Upper lobe of left lung (tissue), 6 donors: ENCODE measurements around the gene SV2C. TPM values are rescaled to one million over a fixed set of nuclear protein-coding genes. Genes with fewer than 3 reads are reported as not detected.
"Not testable (repeated sequence)": the region's sequence is repeated elsewhere in the genome, so short reads cannot be mapped to it uniquely, and the experiment has no call there.

Experiments
- ATAC-seq, 2 donors: fragments of 200-7000 bp; cut with Tn5 transposase; one replicate each; pipeline ENCODE4 v1.9.1; 2022; ENCODE audit warnings: mild to moderate bottlenecking in 2 of 2, moderate library complexity in 2 of 2; ENCODE audit not compliant: low FRiP score in 2 of 2
- DNase-seq, 2 donors: peaks; one replicate each; pipeline ENCODE4 v3.0.0-alpha.2; 2019 to 2020
- H3K27ac ChIP-seq, 4 donors: fragments of 200-600 bp; sonication (generic); one replicate each; pipeline ENCODE4 v1.5.1; 2016 to 2019
- H3K27me3 ChIP-seq, 4 donors: fragments of 200-600 bp; sonication (generic); one replicate each; pipeline ENCODE4 v1.5.1; 2017 to 2019
- H3K36me3 ChIP-seq, 4 donors: fragments of 200-600 bp; sonication (generic); one replicate each; pipeline ENCODE4 v1.5.1; 2016 to 2019
- H3K4me1 ChIP-seq, 4 donors: fragments of 200-600 bp; sonication (generic); one replicate each; pipeline ENCODE4 v1.5.1; 2018 to 2019
- H3K4me3 ChIP-seq, 4 donors: fragments of 200-600 bp; sonication (generic); one replicate each; pipeline ENCODE4 v1.5.1; 2017 to 2019; ENCODE audit warnings: mild to moderate bottlenecking in 2 of 4, moderate library complexity in 1 of 4
- H3K9me3 ChIP-seq, 4 donors: fragments of 200-600 bp; sonication (generic); one replicate each; pipeline ENCODE4 v1.5.1; 2018 to 2019
- CTCF ChIP-seq, 6 experiments: fragments of 450-650 bp in 4 of 6; fragments of 200-600 bp in 2 of 6; sonication (generic) in 2 of 6; IDR thresholded peaks; one replicate each; pipeline ENCODE4 v1.5.1; 2016 to 2019; ENCODE audit warnings: antibody characterized with exemption in 6 of 6
- EP300 ChIP-seq, 4 donors: sonication (generic); formaldehyde crosslinking; IDR thresholded peaks; one replicate each; pipeline ENCODE4 v1.5.1; 2017; ENCODE audit warnings: antibody characterized with exemption in 4 of 4, control low read depth in 2 of 4
- POLR2A ChIP-seq, 4 donors: fragments of 450-650 bp; IDR thresholded peaks; one replicate each; pipeline ENCODE4 v1.5.1; 2016 to 2017; ENCODE audit warnings: antibody characterized with exemption in 4 of 4, mild to moderate bottlenecking in 2 of 4
- POLR2AphosphoS5 ChIP-seq, 2 donors: sonication (generic); formaldehyde crosslinking; IDR thresholded peaks; one replicate each; pipeline ENCODE4 v1.5.1; 2017; ENCODE audit warnings: antibody characterized with exemption in 2 of 2
- WGBS, 2 donors: methylation state at CpG; one replicate each; pipeline ENCODE4 v1.1.5; 2017 to 2018; 5-methylcytosine and 5-hydroxymethylcytosine counted together
- total RNA-seq, 6 donors: library from RNA; depleted of rRNA in 4 of 6; stranded (reverse); fragments of >200 nt in 4 of 6; gene quantifications; one replicate each; pipeline versions ENCODE4 v1.1.0 to v1.2.1, GENCODE V29; 2016 to 2021
- donor health status: DM: no; HTN: no; CAD: no; lungs with moderate emphysema.
- donor health status: DM: no; HTN: yes; CAD: no; lungs with severe emphysema.

The SV2C gene
- total RNA-seq, 6 donors from 2014 or later = 0.15 to 0.51 (median 0.21) TPM; not detected in 2

GRCh38 chr5:76331126-76331525 is 247.9 kb downstream of the SV2C start:
- Histone ChIP-seq H3K9me3 (no peaks in the 10 kb centered on the region), H3K4me1 (peaks cover 4 to 5% (median 4%) of the 10 kb centered on the region in 4 donors), H3K4me3 (no peak overlapping the region), H3K27me3 (no peaks in the 10 kb centered on the region), H3K27ac (no peak overlapping the region), H3K36me3 (no peaks in the 10 kb centered on the region)
- 67 to 69% methylated on average over 4 of the region's 4 CpGs for WGBS, 2 donors
- DNase-seq (no peak), ATAC-seq (no peak)
- TF ChIP-seq POLR2A (IDR thresholded peaks at IDR 0.05) (no peak), CTCF (IDR thresholded peaks at IDR 0.05) (no peak), EP300 (IDR thresholded peaks at IDR 0.05) (no peak)

GRCh38 chr5:76332102-76332501 is 248.9 kb downstream of the SV2C start:
- no peak overlapping the region for H3K27ac ChIP-seq
- no peak for TF ChIP-seq EP300 (IDR thresholded peaks at IDR 0.05)
- DNase-seq (no peak), ATAC-seq (no peak)
- no peaks in the 10 kb centered on the region for H3K27me3 ChIP-seq
- no peaks in the 10 kb centered on the region for H3K36me3 ChIP-seq
- WGBS, 2 donors = 96 to 100% methylated on average over 4 of the region's 4 CpGs
- H3K9me3 ChIP-seq = no peaks in the 10 kb centered on the region
- H3K4me3 ChIP-seq = no peak overlapping the region
- peaks cover 0 to 5% (median 0%) of the 10 kb centered on the region in 4 donors for H3K4me1 ChIP-seq

- H3K9me3 ChIP-seq = no peaks in the 10 kb centered on the region
- no peak for TF ChIP-seq EP300 (IDR thresholded peaks at IDR 0.05)
- no peaks in the 10 kb centered on the region for H3K36me3 ChIP-seq
- no peak overlapping the region for H3K27ac ChIP-seq
- 62 to 87% methylated on average over 2 of the region's 2 CpGs for WGBS, 2 donors
- ATAC-seq = no peak
- DNase-seq = no peak
- H3K4me3 ChIP-seq = no peak overlapping the region
- H3K27me3 ChIP-seq = no peaks in the 10 kb centered on the region
- H3K4me1 ChIP-seq = peaks cover 0 to 5% (median under 1%) of the 10 kb centered on the region in 4 donors
Observed at GRCh38 chr5:76332611-76333205, 249.5 kb downstream of the SV2C start.

- TF ChIP-seq EP300 (IDR thresholded peaks at IDR 0.05) (no peak), POLR2AphosphoS5 (IDR thresholded peaks at IDR 0.05) (no peak), CTCF (IDR thresholded peaks at IDR 0.05) (no peak), POLR2A (IDR thresholded peaks at IDR 0.05) (no peak)
- Histone ChIP-seq H3K4me3 (no peak overlapping the region), H3K36me3 (no peaks in the 10 kb centered on the region), H3K9me3 (no peaks in the 10 kb centered on the region), H3K27ac (no peak overlapping the region), H3K4me1 (peaks cover 5 to 8% (median 6%) of the 10 kb centered on the region in 4 donors), H3K27me3 (no peaks in the 10 kb centered on the region)
- 64 to 69% methylated on average over 4 of the region's 4 CpGs for WGBS, 2 donors
- ATAC-seq = no peak
- no peak for DNase-seq
Observed at GRCh38 chr5:76333571-76333970, 250.4 kb downstream of the SV2C start.

GRCh38 chr5:76334574-76334973 is 251.4 kb downstream of the SV2C start:
- peaks cover 5 to 8% (median 6%) of the 10 kb centered on the region in 4 donors for H3K4me1 ChIP-seq
- H3K36me3 ChIP-seq = no peaks in the 10 kb centered on the region
- no peak overlapping the region for H3K4me3 ChIP-seq
- DNase-seq = no peak
- H3K27ac ChIP-seq = no peak overlapping the region
- 90 to 98% methylated on average over 3 of the region's 3 CpGs for WGBS, 2 donors
- ATAC-seq = no peak
- no peak for TF ChIP-seq POLR2A (IDR thresholded peaks at IDR 0.05)
- no peak for TF ChIP-seq POLR2AphosphoS5 (IDR thresholded peaks at IDR 0.05)
- TF ChIP-seq CTCF (IDR thresholded peaks at IDR 0.05) = no peak
- no peak for TF ChIP-seq EP300 (IDR thresholded peaks at IDR 0.05)
- no peaks in the 10 kb centered on the region for H3K27me3 ChIP-seq
- H3K9me3 ChIP-seq = no peaks in the 10 kb centered on the region

- not testable (repeated sequence) for H3K9me3 ChIP-seq, H3K36me3 ChIP-seq, H3K4me1 ChIP-seq, DNase-seq, ATAC-seq, H3K4me3 ChIP-seq, H3K27ac ChIP-seq, H3K27me3 ChIP-seq
- WGBS, 2 donors = 81 to 100% methylated on average over 2 to 3 of the region's 5 CpGs
Observed at GRCh38 chr5:76335451-76335850, 252.3 kb downstream of the SV2C start.

- not testable (repeated sequence) for H3K4me1 ChIP-seq, H3K27ac ChIP-seq, H3K36me3 ChIP-seq, H3K27me3 ChIP-seq, H3K9me3 ChIP-seq, H3K4me3 ChIP-seq, ATAC-seq
- 96 to 99% methylated on average over 11 to 25 of the region's 33 CpGs for WGBS, 2 donors
- peak in 1 of 2 donors; percentile 57 for DNase-seq
Observed at GRCh38 chr5:76336253-76336809, 253.1 kb downstream of the SV2C start.
